MCF 10A (cell line): Measurements from ENCODE around the gene SFXN1. TPM values are rescaled to one million over a fixed set of nuclear protein-coding genes. Genes with fewer than 3 reads are reported as not detected.

Experiments used
- BruUV-seq: library from RNA; stranded (reverse); fragments of 400-500 nt; replicated peaks from 2 replicates; lab custom pipeline; 2021; lab: Mats Ljungman, UMichigan
- CTCF ChIA-PET: fragments of 300-600 bp; sonication (Branson Sonifier 250); formaldehyde crosslinking; extraction: SDS; loops from one replicate; lab custom pipeline; 2021; ENCODE audit warnings: antibody characterized with exemption, inconsistent platforms; lab: Yijun Ruan, JAX
- POLR2A ChIA-PET: fragments of 300-600, 350-650 bp; sonication (Branson Sonifier 250); formaldehyde crosslinking; extraction: SDS; loops from one replicate; lab custom pipeline; 2020; ENCODE audit warnings: antibody characterized with exemption, inconsistent platforms; lab: Yijun Ruan, JAX
- DNase-seq: peaks from one replicate; pipeline ENCODE4 v3.0.0-alpha.2; 2018; ENCODE audit not compliant: unreplicated experiment
- H3K27ac Mint-ChIP-seq: one replicate; pipeline ENCODE4 v1.8.0; 2022; ENCODE audit warnings: mild to moderate bottlenecking, low read depth, mixed read lengths; ENCODE audit not compliant: unreplicated experiment
- H3K27me3 Mint-ChIP-seq: one replicate; pipeline ENCODE4 v1.8.0; 2022; ENCODE audit warnings: mixed read lengths; ENCODE audit not compliant: insufficient read depth, unreplicated experiment
- H3K36me3 Mint-ChIP-seq: one replicate; pipeline ENCODE4 v1.8.0; 2022; ENCODE audit warnings: mild to moderate bottlenecking, moderate library complexity, mixed read lengths; ENCODE audit not compliant: insufficient read depth, unreplicated experiment
- H3K4me1 Mint-ChIP-seq: one replicate; pipeline ENCODE4 v1.8.0; 2022; ENCODE audit warnings: mixed read lengths; ENCODE audit not compliant: insufficient read depth, unreplicated experiment
- H3K4me3 Mint-ChIP-seq: one replicate; pipeline ENCODE4 v1.8.0; 2022; ENCODE audit warnings: mild to moderate bottlenecking, moderate library complexity, mixed read lengths; ENCODE audit not compliant: unreplicated experiment
- H3K9me3 Mint-ChIP-seq: one replicate; pipeline ENCODE4 v1.8.0; 2022; ENCODE audit warnings: mixed read lengths; ENCODE audit not compliant: unreplicated experiment
- CTCF ChIP-seq: fragments of 200-600 bp; IDR thresholded peaks from one replicate; pipeline ENCODE4 v1.8.0; 2022; ENCODE audit warnings: antibody characterized with exemption, mild to moderate bottlenecking; ENCODE audit not compliant: unreplicated experiment
- intact Hi-C: fragments of 100-400 bp; cut with micrococcal nuclease; formaldehyde crosslinking; loops from 2 replicates; pipeline ENCODE4 v1.14.1; 2022
- total RNA-seq: library from RNA; stranded (reverse); gene quantifications from 2 replicates; pipeline ENCODE4 v1.2.3, GENCODE V29; 2022

SFXN1 gene
- total RNA-seq, 1 experiment from 2014 or later, result 91.8 TPM

GRCh38 chr5:175554296-175554695, 75.9 kb downstream of the SFXN1 start:
- no peak for DNase-seq
- Mint-ChIP-seq H3K27me3 (peaks cover 55% of the 10 kb centered on the region), H3K9me3 (peaks cover 8% of the 10 kb centered on the region), H3K27ac (no peak overlapping the region), H3K36me3 (peaks cover 7% of the 10 kb centered on the region), H3K4me1 (no peaks in the 10 kb centered on the region), H3K4me3 (no peak overlapping the region)
- POLR2A ChIA-PET, result no interaction called here
- BruUV-seq, result no TSS peak
- CTCF ChIA-PET, result interaction anchor here (0.7 to 0.9 kb wide), 2 partner anchors 9 to 601 kb away, joined by 3 read pairs; no protein-coding TSS in a partner anchor
- no peak for TF ChIP-seq CTCF
- intact Hi-C loops, result no loop called here

- ChIA-PET POLR2A (no interaction called here), CTCF (interaction anchor here (0.9 to 1.8 kb wide), 2 partner anchors 21 to 48 kb away, joined by 3 to 12 read pairs; no protein-coding TSS in a partner anchor)
- peaks cover 7% of the 10 kb centered on the region for H3K36me3 Mint-ChIP-seq
- peaks cover 45% of the 10 kb centered on the region for H3K27me3 Mint-ChIP-seq
- no peaks in the 10 kb centered on the region for H3K4me1 Mint-ChIP-seq
- H3K4me3 Mint-ChIP-seq, result no peak overlapping the region
- no peak for TF ChIP-seq CTCF
- H3K9me3 Mint-ChIP-seq, result peaks cover 8% of the 10 kb centered on the region
- no peak for DNase-seq
- BruUV-seq, result no TSS peak
- no peak overlapping the region for H3K27ac Mint-ChIP-seq
- intact Hi-C loops, result no loop called here
Measured at GRCh38 chr5:175555168-175555785, 76.9 kb downstream of the SFXN1 start.

- BruUV-seq, result no TSS peak
- Mint-ChIP-seq H3K4me3 (no peak overlapping the region), H3K4me1 (no peaks in the 10 kb centered on the region), H3K27me3 (peaks cover 42% of the 10 kb centered on the region), H3K9me3 (peaks cover 8% of the 10 kb centered on the region), H3K27ac (no peak overlapping the region), H3K36me3 (peaks cover 7% of the 10 kb centered on the region)
- intact Hi-C loops, result no loop called here
- no peak for TF ChIP-seq CTCF
- POLR2A ChIA-PET, result interaction anchor here (0.6 kb wide), 1 partner anchor 56 kb away, joined by 3 read pairs; no protein-coding TSS in a partner anchor
- no peak for DNase-seq
- CTCF ChIA-PET, result interaction anchor here (0.6 to 1.8 kb wide), 3 partner anchors 13 to 72 kb away, joined by 3 to 12 read pairs (median 3); no protein-coding TSS in a partner anchor
Measured at GRCh38 chr5:175556794-175557193, 78.4 kb downstream of the SFXN1 start.

GRCh38 chr5:175557778-175558177, 79.4 kb downstream of the SFXN1 start:
- CTCF ChIA-PET, result interaction anchor here (2.9 kb wide), 1 partner anchor 24 kb away, joined by 12 read pairs; no protein-coding TSS in a partner anchor
- TF ChIP-seq CTCF, result no peak
- DNase-seq, result no peak
- H3K4me3 Mint-ChIP-seq, result no peak overlapping the region
- H3K4me1 Mint-ChIP-seq, result no peaks in the 10 kb centered on the region
- POLR2A ChIA-PET, result no interaction called here
- H3K27me3 Mint-ChIP-seq, result peaks cover 44% of the 10 kb centered on the region
- peaks cover 8% of the 10 kb centered on the region for H3K9me3 Mint-ChIP-seq
- intact Hi-C loops, result no loop called here
- H3K27ac Mint-ChIP-seq, result no peak overlapping the region
- peaks cover 7% of the 10 kb centered on the region for H3K36me3 Mint-ChIP-seq
- BruUV-seq, result no TSS peak
